CD4-positive, alpha-beta T cell treated with Interleukin-4 for 4 hours (primary cell): Measurements from ENCODE around the gene ALOX12B.
A peak's percentile ranks its signal among the peaks of the same experiment; 100 is the strongest.

Experiments used
- DNase-seq: peaks from one replicate; pipeline ENCODE4 v3.0.0-alpha.2; 2020

The ALOX12B gene

DNA sequence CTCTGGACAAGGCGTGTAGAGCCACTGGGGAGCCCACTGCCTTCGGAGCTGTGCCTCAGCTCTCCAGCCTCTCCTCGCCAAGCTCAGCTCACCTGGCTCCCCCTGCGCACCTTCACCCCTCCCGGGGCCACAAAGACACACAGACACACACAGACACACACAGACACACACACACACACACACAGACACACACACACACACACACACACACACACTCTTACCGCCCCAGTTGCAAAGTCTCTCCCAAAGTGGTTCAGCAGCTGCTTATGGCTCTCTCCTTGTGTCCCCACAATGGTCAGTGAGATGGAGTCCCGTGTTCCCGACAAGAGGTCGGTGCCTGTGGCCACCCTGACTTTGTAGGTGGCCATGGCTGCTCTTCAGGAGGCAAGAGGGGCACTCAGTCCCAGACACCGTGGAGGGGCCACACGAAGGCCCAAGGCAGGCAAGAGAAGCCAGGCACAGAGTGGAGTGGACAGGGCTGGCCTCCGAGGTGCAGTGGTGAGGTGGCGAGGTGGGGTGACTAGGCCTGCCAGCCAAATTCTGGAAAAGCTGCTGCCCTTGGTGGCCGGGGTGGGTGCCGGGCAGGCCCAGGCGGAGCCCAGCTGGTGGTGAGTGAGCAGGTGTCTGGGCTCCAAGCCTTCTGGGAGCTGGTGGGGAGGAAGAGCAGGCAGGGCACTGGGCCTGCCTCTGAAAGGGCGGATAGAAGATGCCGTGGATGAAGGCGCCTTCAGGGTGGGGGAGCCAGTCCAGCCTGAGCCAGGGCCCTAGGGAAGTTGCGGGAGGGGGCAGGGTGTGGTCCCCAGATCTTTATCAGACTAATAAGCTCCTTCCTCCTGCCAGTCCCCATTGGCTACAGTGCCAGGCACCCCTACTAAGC is at the start of gene ALOX12B:
TSS of gene ALOX12B (minus strand) at position 642 of the 877 bp plus-strand sequence. CDS start at position 368, 274 bp downstream.
- no peak for DNase-seq

DNA sequence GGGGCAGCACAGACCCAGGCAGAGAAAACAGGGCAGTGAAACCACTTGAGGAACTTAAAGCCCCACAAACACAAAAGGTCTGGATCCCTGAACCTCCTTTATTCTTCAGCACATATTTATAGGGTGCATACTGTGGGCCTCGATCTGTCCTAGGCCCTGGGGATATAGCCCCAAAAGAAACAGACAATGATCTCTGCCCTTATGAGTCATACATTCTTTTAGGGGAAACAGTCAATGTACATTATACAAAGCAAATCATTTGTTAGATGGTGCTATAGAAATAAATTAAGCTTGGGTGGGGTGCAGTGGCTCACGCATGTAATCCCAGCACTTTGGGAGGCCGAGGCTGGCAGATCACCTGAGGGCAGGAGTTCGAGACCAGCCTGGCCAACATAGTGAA is 46.4 kb upstream of the ALOX12B start:
- DNase-seq: no peak

DNA sequence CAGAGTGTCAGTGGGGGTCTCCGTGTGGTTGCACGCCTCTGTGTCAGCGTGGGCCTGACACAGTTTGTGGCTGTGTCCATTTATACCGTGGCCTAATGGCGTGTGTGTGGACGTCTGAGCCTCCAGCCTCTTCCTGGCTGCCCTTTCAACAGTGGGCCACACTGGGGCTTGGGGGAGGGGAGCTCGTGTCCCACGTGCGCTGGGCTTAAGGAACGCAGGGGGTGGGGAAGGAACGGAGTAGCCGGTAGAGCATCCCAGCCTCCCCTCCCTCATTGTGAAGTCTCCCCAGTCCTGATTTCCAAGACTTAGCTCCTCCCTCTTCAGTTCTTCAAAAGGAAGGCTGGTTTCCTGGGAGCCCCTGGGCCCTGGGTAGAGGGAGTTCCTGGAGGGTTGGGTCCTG is 45.9 kb upstream of the ALOX12B start:
- no peak for DNase-seq

DNA sequence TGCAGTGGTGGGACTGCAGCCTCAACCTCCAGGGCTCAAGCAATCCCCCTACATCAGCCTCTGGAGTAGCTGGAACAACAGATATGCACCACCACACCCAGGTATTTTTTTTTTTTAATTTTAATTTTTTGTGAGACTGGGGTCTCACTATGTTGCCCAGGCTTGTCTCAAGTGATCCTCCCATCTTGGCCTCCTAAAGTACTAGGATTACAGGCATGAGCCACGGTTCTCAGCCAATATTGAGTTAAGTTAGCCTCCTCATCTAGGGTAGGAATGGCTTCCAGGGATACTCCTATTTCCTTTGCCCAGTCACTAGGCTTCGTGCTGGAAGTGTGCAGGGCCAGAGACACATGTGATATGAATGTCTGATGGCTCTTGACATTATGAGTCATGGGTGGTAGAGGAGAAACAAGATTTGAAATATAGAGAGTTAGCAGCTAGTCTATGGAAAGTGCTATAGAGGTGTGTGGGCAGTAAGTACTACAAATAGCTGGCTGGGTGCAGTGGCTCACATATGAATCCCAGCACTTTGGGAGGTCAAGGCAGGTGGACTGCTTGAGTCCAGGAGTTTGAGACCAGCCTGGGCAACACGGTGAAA is 44.4 kb upstream of the ALOX12B start:
- no peak for DNase-seq

DNA sequence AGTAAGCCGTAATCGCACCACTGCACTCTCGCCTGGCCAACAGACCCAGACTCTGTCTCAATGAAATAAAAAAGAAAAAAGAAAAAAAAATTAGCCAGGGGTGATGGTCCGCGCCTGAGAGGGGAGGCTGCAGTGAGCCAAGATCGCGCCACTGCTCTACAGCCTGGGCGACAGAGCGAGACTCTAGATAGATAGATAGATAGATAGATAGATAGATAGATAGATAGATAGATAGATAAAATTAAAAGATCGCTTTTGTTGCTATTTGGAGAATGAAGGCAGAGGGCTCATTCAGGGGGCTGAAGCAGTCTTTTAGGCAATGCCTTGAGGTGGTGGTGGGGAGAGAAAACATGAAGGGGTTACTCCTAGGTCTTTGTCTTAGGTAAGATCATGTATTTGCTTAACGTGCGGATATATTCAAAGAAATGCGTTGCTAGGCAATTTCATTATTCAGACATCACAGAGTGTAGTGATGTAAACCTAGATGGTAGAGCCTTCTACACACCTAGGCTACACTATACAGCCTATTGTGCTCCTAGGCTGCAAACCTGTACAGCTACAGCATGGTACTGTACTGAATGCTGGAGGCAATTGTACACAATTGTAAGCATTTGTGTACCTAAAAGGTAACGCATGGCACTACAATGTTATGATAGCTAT is 40.7 kb upstream of the ALOX12B start:
- DNase-seq: no peak

DNA sequence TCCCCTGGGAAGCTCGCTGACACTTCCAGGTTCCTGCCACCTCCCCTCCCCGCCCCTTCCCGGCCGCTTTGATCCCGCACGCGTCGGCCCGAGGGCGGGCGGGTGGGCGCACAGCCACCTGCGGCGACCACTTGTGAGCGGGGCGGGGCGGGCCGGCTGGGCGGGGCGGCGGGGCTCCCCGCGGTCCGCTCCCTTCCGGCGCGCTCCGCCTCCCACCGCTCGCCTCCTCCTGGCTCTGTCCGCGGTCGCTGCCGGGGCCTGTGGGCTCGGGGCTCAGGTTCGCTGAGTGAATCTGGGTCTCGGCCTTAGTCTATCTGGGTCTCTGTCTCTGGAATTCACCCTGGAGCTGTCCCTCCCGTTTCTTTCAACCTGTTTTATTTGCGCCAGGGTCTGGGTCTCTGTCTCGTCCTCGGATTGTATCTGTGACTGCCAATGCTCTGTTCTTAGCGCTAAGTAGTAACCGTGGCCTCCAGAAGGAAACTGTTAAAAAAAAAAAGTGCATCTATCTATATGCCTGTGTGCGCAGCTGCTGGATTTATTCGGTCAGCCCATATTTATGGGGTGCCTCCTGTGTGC is 39.1 kb upstream of the ALOX12B start:
- DNase-seq: peak; percentile 24

DNA sequence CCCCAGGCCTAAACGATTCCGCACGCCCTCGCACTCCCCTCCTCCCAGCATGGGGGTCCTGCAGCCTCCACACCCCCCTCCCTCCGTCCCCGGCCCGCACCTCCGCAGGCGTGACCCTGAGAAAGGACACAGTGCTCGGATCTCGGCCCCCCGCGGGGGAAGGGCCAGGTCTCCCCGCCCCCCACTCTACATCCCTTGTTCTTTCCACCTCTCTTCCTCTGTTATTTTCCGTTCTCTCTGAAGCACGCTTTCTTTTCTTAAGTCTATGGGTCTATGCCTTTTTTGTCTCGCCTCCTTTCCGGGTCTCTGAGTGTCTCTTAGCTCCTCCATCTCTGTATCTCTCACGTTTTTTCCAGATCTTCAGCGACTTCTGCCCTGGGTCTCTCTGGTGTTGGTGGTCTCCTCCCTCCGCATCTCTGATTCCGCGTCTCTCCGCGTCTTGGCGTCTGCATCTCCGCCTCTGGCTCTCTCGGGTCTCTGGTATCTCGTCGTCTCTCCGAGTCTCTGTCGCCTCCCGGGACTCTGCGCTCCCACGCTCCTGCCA is 38.5 kb upstream of the ALOX12B start:
- DNase-seq: no peak

DNA sequence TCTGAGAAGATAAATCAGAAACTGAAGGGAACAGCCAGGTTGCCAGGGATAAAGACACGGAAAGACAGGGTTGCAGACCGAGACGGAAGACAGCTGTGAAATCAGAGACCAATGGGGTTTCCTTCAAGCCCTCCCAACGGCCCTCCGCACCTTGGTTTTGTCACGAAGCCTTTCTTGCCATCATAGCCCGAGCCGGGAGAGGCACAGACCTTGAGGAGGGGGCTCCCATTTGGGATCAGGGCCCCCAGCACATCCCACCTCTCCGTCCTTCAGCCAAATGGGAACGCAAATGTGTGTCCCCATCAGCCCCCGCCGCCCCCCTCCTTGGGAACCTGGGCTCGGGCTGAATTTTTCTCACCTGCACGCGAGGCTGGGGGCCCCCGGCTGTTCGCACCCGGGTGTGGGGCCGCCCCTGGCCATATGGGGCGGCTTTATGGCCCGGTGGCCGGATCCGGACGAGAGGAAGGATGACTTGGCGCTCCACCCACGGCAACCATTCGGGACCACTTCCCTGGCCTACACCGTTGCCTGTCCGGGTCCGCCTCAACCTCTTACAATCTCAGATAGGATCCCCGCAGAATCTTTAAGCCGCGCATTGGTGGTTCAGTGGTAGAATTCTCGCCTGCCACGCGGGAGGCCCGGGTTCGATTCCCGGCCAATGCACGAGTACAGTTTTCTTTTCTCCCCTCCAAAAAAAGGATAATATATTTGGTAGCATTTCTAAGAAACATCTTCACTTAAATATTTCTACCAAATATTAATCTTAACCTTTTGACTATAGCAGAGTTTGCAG is 37.8 kb upstream of the ALOX12B start:
- peak; percentile 80 for DNase-seq

DNA sequence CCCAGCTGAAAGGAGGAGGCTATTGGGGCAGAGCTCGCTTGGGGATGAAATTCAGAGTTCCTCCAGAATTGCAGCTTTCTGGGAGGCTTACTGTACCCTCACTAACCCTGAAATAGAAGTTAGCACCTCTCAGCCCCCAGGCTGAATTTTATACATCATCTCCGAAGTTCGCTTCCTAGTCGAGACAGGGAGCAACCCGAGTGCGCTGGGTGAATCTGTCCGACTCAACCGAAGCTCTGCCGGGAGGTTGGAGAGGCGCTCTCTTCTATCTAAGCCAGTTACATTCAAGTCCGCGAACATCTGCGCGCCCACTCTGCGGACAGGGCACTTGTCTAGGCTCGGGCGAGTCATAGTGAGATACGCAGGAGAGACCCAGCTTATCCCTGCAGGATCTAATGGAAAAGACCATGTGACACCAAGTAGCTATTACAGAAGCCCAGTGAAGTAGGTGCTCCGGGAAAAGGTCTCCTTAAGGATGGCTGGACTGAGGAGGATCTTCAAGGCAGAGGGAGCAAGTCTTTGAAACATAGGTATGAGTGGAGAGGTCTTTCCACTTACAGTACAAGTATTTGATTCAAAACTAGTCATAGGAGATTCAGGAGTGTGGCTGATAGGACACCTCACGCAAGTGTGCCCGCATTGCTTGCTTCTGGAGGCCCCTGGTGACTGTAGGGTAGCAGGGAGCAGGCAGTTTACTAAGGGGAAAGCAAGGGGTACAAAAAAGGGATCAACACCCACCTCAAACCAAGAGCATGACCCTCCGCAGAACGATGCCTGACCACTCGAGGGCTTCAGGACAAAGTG is 37.0 kb upstream of the ALOX12B start:
- no peak for DNase-seq

DNA sequence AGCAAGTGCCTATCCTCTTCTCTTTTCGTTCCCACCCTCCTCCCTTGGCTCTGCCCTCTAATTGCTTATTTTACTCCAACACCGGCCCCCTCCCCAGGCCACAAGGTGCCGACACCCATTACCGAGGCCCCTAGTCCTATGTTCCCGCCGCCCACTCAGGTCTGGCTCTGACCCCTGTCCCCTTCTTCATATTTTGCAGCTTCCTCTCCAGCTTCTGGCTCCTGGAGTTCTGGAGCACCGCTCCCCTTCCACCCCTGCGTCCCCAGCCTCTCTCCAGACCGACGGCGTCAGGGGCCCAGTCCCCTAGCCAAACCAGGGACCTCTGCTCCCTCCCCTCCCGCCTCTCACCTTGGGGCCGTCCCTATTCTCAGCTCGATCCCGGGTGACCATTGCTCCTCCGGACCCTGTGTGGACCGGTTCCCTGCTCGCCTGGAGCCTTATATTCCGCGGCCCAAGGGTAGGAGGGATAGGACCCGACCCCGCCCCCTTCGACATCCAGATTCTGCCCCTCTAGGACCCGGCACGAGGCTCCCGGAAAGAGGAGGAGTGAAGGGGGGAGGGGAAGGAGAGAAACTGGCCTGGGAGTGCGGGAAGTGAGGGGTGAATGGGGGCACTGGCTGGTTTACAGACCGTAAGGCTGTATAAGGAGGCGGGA is 36.3 kb upstream of the ALOX12B start, which contains the start of gene HES7:
TSS of gene HES7 (minus strand) at position 412 of the 655 bp plus-strand sequence. CDS start at position 390, 22 bp downstream.
- DNase-seq: no peak

DNA sequence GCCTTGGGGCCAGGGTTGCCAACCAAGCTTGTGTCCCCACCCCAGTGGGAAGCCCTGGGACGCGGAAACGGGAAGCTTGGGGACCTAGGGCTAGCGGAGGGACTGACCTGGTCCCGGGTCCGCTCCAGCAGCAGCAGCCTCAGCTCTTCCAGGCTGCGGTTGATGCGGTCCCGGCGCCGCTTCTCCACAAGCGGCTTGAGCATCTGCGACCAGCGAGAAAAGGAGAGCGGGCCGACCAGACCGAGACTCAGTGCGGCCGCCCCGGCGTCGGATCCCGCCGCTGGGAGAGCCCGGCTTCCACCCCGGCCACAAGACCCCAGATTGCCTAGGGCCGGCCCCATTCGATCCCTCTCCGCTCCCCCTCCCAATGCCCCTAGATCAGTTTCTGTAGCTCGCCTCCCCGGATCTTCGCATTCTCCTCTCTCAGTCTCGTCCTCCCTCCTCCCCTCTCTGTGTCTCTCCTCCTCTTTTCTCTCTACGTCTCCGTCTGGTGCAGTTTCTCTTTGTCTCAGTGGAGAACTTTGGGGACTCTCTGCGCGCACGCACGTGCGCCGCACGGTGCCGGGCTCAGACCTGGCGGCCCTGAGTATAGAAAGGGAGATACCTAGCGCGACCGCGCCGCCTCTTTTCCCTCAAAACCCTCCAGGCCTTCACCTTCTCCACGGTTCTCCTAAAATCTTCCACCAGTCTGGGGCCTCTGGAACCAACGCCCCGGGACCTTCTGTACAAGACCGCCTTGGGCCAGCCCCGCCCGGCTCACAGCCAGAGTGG is 35.6 kb upstream of the ALOX12B start:
- DNase-seq: no peak

DNA sequence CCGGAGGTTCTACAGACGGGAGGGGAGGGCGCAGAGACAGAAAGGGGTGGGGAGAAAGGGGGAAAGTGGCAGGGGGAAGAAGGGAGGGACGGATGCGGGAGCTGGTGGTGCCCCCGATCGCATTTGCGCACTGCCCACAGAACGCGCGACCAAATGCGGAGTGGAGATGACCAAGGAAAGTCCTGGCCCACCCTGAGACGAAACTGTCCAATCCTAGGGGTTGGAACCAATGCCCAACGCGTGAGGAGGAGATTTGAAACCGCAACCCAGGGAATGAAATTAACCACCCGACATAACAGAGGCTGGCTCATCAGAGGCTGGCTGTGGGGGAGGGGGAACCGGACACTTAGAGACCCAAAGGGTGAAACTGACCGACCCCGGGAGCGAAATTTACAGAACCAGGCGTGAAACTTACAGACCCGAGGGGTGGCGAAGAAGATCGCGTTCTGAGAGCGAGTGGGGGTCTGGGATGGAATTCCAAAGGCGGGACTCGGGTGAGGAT is 35.0 kb upstream of the ALOX12B start:
- no peak for DNase-seq

DNA sequence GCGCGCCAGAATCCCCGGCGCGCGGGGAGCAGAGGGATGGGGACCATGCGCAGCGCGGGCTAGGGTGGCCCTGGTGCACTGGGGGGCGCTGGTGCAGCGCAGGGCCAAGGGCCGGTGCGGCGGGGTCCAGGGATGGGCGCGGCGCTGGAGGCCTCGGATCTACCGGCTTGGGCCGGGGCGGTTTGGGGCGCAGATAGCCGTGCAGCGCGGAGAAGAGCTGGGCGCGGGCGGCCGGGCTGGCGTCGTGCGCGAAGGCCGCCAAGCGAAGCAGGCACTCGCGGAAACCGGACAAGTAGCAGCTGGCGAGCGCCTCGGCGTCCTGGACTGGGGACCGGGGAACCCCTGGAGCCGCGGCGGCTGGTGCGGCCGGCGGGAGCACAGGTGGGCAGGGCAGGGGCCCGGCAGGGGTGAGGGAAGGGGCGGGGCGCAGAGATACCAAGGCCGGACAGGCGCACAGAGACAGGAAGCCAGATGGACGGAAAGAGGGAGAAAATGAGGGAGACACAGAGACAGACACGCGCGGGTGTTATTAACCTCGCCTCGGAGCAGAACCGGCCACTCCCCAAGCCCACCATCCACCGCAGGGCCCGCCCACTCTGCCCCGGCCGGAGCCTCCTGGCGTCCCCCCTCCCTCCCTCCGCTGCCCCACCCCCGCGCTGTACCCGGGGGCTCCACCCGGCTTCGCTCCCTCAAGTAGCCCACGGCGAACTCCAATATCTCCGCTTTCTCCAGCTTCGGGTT is 34.3 kb upstream of the ALOX12B start:
- no peak for DNase-seq

DNA sequence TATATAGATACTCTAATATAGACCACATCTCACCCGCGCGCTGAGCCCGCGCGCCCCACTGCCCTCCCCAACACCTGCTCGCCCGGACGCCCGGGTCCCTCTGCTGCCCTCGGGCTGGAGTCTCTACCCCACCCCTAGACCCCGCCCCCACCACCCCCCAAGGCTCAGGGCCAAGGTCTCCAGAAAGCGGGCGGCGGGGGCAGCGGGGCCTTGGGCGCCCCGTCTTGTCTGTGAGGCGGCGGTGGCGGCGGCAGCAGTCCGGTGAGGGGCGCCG is 33.8 kb upstream of the ALOX12B start:
- no peak for DNase-seq

DNA sequence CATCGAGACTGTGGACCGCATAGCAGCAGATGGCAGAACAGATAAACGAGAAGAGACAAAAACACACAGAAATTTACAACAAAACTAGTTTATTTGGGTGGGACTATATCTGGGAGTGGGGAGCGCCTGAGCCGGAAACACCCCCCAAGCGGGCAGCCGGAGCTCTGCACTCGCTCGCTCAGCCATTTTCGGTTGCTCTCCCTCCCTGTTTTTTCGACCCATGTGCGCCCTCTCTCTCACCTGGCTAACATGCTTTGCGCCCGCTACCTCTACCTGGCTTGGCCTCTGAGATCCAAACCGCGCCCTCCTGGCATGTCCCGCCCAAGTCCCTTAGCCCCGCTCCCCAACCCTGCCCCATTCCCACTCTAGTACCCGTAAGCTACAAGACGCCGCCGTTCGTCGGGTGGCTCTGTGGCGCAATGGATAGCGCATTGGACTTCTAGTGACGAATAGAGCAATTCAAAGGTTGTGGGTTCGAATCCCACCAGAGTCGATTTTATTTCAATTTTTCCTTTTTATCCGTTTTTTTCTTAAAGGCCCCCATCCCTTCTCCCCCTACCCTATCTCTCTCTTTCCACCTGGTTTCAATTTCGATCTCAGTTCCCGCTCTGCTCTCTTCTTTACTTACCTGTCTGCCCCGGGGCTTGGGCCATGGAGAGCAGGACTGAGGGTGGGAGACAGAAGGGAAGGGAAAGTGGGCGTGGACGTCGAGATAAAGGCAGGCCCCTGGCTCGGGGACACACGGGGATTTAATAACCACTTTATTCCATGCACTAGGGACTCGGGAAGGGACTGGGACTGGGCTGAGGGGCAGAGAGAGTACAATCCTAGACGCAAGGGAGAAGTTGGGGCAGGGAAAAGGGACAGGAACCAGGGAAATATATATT is 33.2 kb upstream of the ALOX12B start:
- peak; percentile 55 for DNase-seq

DNA sequence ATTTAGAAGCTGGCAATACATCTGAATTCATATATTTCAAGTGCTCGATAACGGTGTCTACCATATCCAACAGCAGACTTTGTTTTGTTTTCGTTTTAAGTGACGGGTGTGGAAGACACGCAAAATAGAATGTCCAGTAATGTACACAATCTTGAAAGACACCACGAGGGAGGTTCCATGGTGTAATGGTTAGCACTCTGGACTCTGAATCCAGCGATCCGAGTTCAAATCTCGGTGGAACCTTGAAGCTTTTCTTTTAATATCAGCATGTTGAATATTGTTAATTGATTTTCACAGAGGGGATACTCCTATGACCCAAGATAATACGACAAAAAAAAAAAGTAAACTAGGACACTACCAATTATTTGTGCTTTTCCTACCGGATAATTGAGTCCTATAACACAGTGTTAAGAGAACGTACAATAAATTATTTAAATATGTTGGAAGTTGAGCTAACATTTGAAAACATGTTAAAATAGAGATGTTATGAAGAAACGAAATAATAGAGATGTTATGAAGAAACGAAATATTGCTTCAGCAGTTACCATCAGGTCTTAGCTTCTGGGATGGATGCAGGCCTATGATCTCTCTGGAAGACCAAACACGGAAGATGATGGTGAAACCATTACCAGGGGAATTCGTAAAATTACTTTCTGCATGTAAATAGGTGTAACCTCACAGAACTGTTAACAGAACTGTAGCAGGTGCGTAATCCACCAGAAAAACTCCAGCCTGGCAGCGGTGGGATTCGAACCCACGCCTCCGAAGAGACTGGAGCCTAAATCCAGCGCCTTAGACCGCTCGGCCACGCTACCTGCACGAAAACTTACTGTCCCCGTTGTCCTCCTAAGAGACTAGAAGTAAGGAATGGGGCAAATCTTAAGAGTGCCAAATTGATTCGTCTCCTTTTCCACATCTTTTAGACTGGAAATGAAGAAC is 32.3 kb upstream of the ALOX12B start:
- peak; percentile 90 for DNase-seq
